K562 (cell line): ENCODE data around the gene DDR1. TPM values are rescaled to one million over a fixed set of nuclear protein-coding genes. Genes with fewer than 3 reads are reported as not detected.
A peak's percentile ranks its signal among the peaks of the same experiment; 100 is the strongest.

Experiments used
- ATAC-seq: fragments of 200-7000 bp; cut with Tn5 transposase; 3 replicates; pipeline ENCODE4 v1.9.1; 2020; ENCODE audit warnings: moderate library complexity
- BruUV-seq: library from RNA; stranded (reverse); fragments of 400-500 nt; replicated peaks from 2 replicates; lab custom pipeline; 2021; lab: Mats Ljungman, UMichigan
- CTCF ChIA-PET: fragments of 300-600 bp; formaldehyde crosslinking; extraction: SDS; loops from one replicate; lab custom pipeline; 2021; ENCODE audit warnings: low intra/inter-chr PET ratio; lab: Yijun Ruan, JAX
- POLR2A ChIA-PET: fragments of 300-600, 350-650 bp; sonication (Branson Sonifier 250); formaldehyde crosslinking; extraction: SDS; loops from one replicate; lab custom pipeline; 2021; ENCODE audit warnings: antibody characterized with exemption, inconsistent platforms; lab: Yijun Ruan, JAX
- DNase-seq, 4 experiments: peaks; one replicate each; pipeline versions ENCODE4 v3.0.0 to v3.0.0-alpha.2; 2011 to 2018; ENCODE audit warnings: low spot score in 3 of 4, mixed read lengths in 3 of 4; ENCODE audit errors: extremely low read depth in 1 of 4
- FAIRE-seq: peaks from 2 replicates; lab custom pipeline; 2011; peaks lifted over from hg19 to GRCh38; lab: Jason Lieb, UNC
- H2AFZ ChIP-seq: 2 replicates; pipeline ENCODE4 v1.6.0; 2011; ENCODE audit warnings: low read depth, low read length, control low read depth, inconsistent platforms
- H3K27ac ChIP-seq: fragments of 200-600 bp; 3 replicates; pipeline ENCODE4 v1.8.0; 2011; ENCODE audit warnings: low read depth, mild to moderate bottlenecking, control low read depth, inconsistent platforms, low read length, moderate library complexity, mixed read lengths; ENCODE audit errors: extremely low read depth
- H3K27me3 ChIP-seq, 2 experiments: fragments of 300-600 bp in 1 of 2; 2 replicates in 1 of 2; 3 replicates in 1 of 2; pipeline versions ENCODE4 v1.6.0 to v1.8.0; 2011; ENCODE audit warnings: inconsistent platforms in 2 of 2, low read length in 2 of 2, mild to moderate bottlenecking in 1 of 2, mixed read lengths in 1 of 2, moderate library complexity in 1 of 2; ENCODE audit not compliant: control insufficient read depth in 2 of 2, insufficient read depth in 2 of 2
- H3K36me3 ChIP-seq: fragments of 300-600 bp; 3 replicates; pipeline ENCODE4 v1.8.0; 2011; ENCODE audit warnings: mild to moderate bottlenecking, low read length, inconsistent platforms; ENCODE audit not compliant: control insufficient read depth, insufficient read depth
- H3K4me1 ChIP-seq, 2 experiments: fragments of 200-600 bp in 1 of 2; replicated peaks in 1 of 2; 2 replicates in 1 of 2; 3 replicates in 1 of 2; pipeline versions ENCODE4 v1.5.1 to v1.8.0; 2011; ENCODE audit warnings: inconsistent platforms in 2 of 2, low read length in 2 of 2, mild to moderate bottlenecking in 1 of 2, mixed read lengths in 1 of 2, moderate library complexity in 1 of 2; ENCODE audit not compliant: control insufficient read depth in 2 of 2, insufficient read depth in 2 of 2
- H3K4me2 ChIP-seq: 2 replicates; pipeline ENCODE4 v1.6.1; 2011; ENCODE audit warnings: low read length, control low read depth, inconsistent platforms, mixed read lengths; ENCODE audit not compliant: insufficient read depth
- H3K4me3 ChIP-seq: fragments of 200-600 bp; sonication (generic), shearing (Covaris generic); 2 replicates; pipeline ENCODE4 v1.5.1; 2016; ENCODE audit warnings: control low read depth, inconsistent platforms
- H3K79me2 ChIP-seq: fragments of 200-600 bp; 3 replicates; pipeline ENCODE4 v1.8.0; 2011; ENCODE audit warnings: low read length, inconsistent platforms; ENCODE audit not compliant: control insufficient read depth, insufficient read depth
- H3K9ac ChIP-seq, 2 experiments: 2 replicates each; pipeline versions ENCODE4 v1.6.0 to v1.6.1; 2011; ENCODE audit warnings: low read depth in 2 of 2, low read length in 2 of 2, control low read depth in 1 of 2, inconsistent platforms in 1 of 2, mild to moderate bottlenecking in 1 of 2, mixed read lengths in 1 of 2; ENCODE audit not compliant: insufficient read depth in 1 of 2
- H3K9me1 ChIP-seq: one replicate; pipeline ENCODE4 v1.6.0; 2011; ENCODE audit warnings: inconsistent platforms, mild to moderate bottlenecking, low read length, moderate library complexity; ENCODE audit not compliant: control insufficient read depth, insufficient read depth
- H3K9me3 ChIP-seq: replicated peaks from 2 replicates; pipeline ENCODE4 v1.5.1; 2011; ENCODE audit warnings: low read depth, low read length, inconsistent platforms; ENCODE audit not compliant: control insufficient read depth, insufficient read depth
- H4K20me1 ChIP-seq: replicated peaks from 2 replicates; pipeline ENCODE4 v1.6.1; 2011; ENCODE audit warnings: low read length, inconsistent platforms, mixed read lengths; ENCODE audit not compliant: control insufficient read depth, insufficient read depth
- BCOR ChIP-seq: fragments of 450-650 bp; IDR thresholded peaks from 2 replicates; pipeline ENCODE4 v1.6.1; 2016
- DDX20 ChIP-seq: fragments of 450-650 bp; IDR thresholded peaks from 2 replicates; pipeline ENCODE4 v1.6.1; 2016; ENCODE audit warnings: missing genetic modification characterization, low read depth, mild to moderate bottlenecking, missing compliant biosample characterization, moderate library complexity
- KDM1A ChIP-seq, 2 experiments: fragments of 450-650 bp; IDR thresholded peaks; 2 replicates each; pipeline ENCODE4 v1.6.1; 2016; ENCODE audit warnings: mild to moderate bottlenecking in 2 of 2
- POLR2G ChIP-seq: fragments of 200-400 bp; formaldehyde crosslinking; IDR thresholded peaks from 2 replicates; pipeline ENCODE4 v1.6.1; 2017; ENCODE audit warnings: low read depth, mild to moderate bottlenecking, antibody characterized with exemption, low read length, moderate library complexity
- ZFP36 ChIP-seq: fragments of 150-350 bp; IDR thresholded peaks from 2 replicates; pipeline ENCODE4 v1.6.1; 2018; ENCODE audit warnings: low read length, low read depth; ENCODE audit not compliant: partially characterized antibody
- ZNF197 ChIP-seq: fragments of 200-800 bp; sonication (Bioruptor generic); IDR thresholded peaks from 2 replicates; pipeline ENCODE4 v1.6.1; 2016; ENCODE audit warnings: low read depth, missing genetic modification characterization, missing compliant biosample characterization
- WGBS: fragments of 100-300 bp; shearing (Covaris generic); methylation state at CpG from one replicate; pipeline ENCODE4 v1.1.6; 2016; ENCODE audit warnings: low coverage, mixed read lengths; ENCODE audit not compliant: insufficient coverage; ENCODE audit errors: missing lambda C conversion rate; 5-methylcytosine and 5-hydroxymethylcytosine counted together
- in situ Hi-C: fragments of 300-500 bp; cut with MboI; formaldehyde crosslinking; loops from 4 replicates; pipeline ENCODE4 v1.15.0; 2018; ENCODE audit warnings: inconsistent platforms, mixed read lengths
- intact Hi-C: fragments of 100-400 bp; cut with micrococcal nuclease; formaldehyde crosslinking; loops from 2 replicates; pipeline ENCODE4 v1.14.2; 2022
- polyA plus RNA-seq, 8 experiments: library from polyadenylated mRNA; depleted of rRNA in 4 of 8; stranded (reverse) in 5 of 8; unstranded in 3 of 8; fragments of >200 nt; fragmentation: Nextera tagmentation in 2 of 8; fragmentation: Illumina TruSeq in 1 of 8; extraction: Ambion mirVana in 2 of 8; extraction: Trizol in 1 of 8; gene quantifications; 2 replicates each; pipeline versions ENCODE4 v1.2.1 to v1.2.3, GENCODE V29; 2011 to 2014; ENCODE audit warnings: inconsistent platforms in 1 of 8, missing spikeins in 1 of 8
- total RNA-seq, 7 experiments: library from RNA; depleted of rRNA in 6 of 7; stranded (reverse); fragments of >200 nt in 6 of 7; fragmentation: Illumina TruSeq in 2 of 7; extraction: Trizol in 2 of 7; gene quantifications; 2 replicates each; pipeline versions ENCODE4 v1.2.1 to v1.2.3, GENCODE V29; 2011 to 2021; ENCODE audit warnings: low replicate concordance in 1 of 7

The DDR1 gene
- total and polyA plus RNA-seq, 9 of the 15 experiments (the other 6 are each of a cell fraction or from before 2014, with no cell fraction given), result 1.4 to 44.6 (median 12.2) TPM

DNA sequence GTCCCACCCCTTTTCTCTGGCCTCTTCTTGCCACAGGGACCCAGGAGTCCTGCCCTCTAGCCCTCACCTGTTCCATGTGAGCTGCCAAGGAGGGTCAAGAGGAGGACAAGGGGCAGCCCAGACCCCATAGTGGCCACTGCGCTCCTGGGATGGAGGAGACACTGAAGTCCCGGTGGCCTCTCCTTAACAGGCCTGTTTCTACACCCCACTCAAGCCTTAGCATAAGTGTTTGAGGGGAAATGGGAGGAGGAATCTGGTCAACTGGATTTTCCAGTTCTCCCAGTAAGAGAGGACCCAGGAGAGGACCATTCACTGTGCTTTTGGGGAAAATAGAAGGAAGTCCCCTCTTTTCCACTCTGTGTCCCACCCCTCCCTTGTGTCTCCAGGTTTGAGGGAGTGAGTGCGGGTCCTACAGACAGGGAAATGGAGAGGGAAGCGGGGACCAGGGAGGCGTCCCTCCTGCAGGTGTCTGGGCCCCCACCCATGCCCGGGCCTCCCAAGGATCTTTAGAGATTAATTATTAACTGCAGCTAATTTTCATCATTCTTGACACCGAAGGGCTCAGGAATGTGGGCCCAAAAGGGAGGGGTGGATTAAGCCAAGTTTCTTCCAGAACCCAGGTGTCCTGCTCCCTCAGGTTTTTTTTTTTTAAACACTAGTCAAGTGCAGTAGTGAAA, 47.8 kb downstream of the DDR1 start, which contains the start of gene SFTA2 (continued):
- no peak for TF ChIP-seq POLR2G

DNA sequence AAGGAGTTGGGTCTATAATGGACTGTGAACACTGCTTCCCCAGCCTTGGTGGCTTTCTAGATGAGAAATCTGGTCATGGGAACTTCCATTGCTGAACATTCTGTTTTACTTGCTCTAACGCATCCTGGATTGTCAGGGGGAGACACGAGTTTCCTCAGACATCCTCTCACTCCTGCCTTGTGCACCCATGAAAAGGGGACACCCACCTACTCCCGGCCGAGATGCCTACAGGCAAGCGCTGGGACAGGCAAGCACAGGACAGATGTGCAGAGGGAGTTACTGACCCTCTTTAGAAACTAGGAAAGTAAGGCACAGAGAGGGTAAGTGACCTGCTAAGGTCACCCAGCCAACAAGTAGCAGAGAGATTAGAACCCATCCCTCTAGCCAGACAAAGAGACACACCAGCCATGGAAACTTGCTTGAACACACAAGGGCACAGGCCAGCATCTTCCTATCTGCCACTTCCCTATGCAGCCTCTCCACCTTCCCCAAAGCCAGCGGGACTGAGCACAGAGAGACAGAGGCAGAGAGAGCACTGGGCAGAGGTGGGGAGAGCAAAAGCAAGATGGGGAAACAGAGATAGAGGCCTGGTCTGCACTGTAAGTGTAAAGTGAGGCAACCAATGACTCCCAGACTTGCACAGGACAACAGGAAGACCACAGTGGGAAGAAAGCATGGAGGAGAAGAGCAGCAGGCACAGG, 48.5 kb downstream of the DDR1 start:
- Histone ChIP-seq H2AFZ (no peak overlapping the region), H3K9me3 (peaks cover 4% of the 10 kb centered on the region; the same call in 1 of the 2 replicates), H3K27ac (no peak overlapping the region), H3K27me3 (peaks cover 6 to 26% of the 10 kb centered on the region in 2 experiments; a peak in 3 of 5 replicates), H3K9me1 (no peaks in the 10 kb centered on the region), H3K4me2 (no peak overlapping the region), H3K4me3 (no peak overlapping the region), H3K9ac (no peak overlapping the region), H3K36me3 (no peaks in the 10 kb centered on the region), H3K79me2 (no peaks in the 10 kb centered on the region), H4K20me1 (peaks cover 2% of the 10 kb centered on the region; the same call in 1 of the 2 replicates), H3K4me1 (no peaks in the 10 kb centered on the region; a peak in 2 of 5 replicates)
- in situ Hi-C loops (no loop called here), intact Hi-C loops (no loop called here)
- 12% methylated on average over 6 of the region's 6 CpGs for WGBS
- no TSS peak for BruUV-seq
- DNase-seq (no peak), ATAC-seq (peak; percentile 23; the same call in 2 of the 3 replicates), FAIRE-seq (no peak)
- CTCF ChIA-PET, result no interaction called here
- TF ChIP-seq BCOR (peak; percentile 74; the same call in 1 of the 2 replicates), ZNF197 (CRISPR knock-in tag) (no peak), KDM1A (IDR thresholded peaks at IDR 0.05) (0 out of 4 replicates have a peak, but pooled peaks of 1 of the 2 experiments have one; percentile 32), DDX20 (tag) (no peak), ZFP36 (peak; percentile 54)
- POLR2A ChIA-PET, result no interaction called here
